NCI-H345 (cell line): ENCODE data around the gene XRRA1.
A peak's percentile ranks its signal among the peaks of the same experiment; 100 is the strongest.

Source experiments
- DNase-seq: peaks from one replicate; lab custom pipeline; 2025; lab: John Stamatoyannopoulos, UW

XRRA1 gene

GRCh38 chr11:74951226-74951625 is 2.3 kb upstream of the XRRA1 start:
- DNase-seq, result no peak

GRCh38 chr11:74950374-74950969 is 1.6 kb upstream of the XRRA1 start:
- no peak for DNase-seq

- no peak for DNase-seq
Measured at GRCh38 chr11:74949753-74950137, 854 bp upstream of the XRRA1 start.

GRCh38 chr11:74948546-74948897 is 369 bp downstream of the XRRA1 start:
- DNase-seq, result peak; percentile 52

GRCh38 chr11:74942073-74942759 is 6.7 kb downstream of the XRRA1 start:
- DNase-seq, result no peak

- DNase-seq, result no peak
Measured at GRCh38 chr11:74941492-74941891, 7.4 kb downstream of the XRRA1 start.

- DNase-seq, result no peak
Measured at GRCh38 chr11:74937696-74938475, 11.0 kb downstream of the XRRA1 start.

GRCh38 chr11:74936976-74937375 is 11.9 kb downstream of the XRRA1 start:
- DNase-seq, result no peak

- no peak for DNase-seq
Measured at GRCh38 chr11:74936087-74936486, 12.8 kb downstream of the XRRA1 start.

- DNase-seq, result no peak
Measured at GRCh38 chr11:74935285-74935684, 13.6 kb downstream of the XRRA1 start.

GRCh38 chr11:74933765-74934164 is 15.1 kb downstream of the XRRA1 start:
- DNase-seq, result no peak

- DNase-seq, result no peak
Measured at GRCh38 chr11:74932797-74933196, 16.1 kb downstream of the XRRA1 start.

- DNase-seq, result no peak
Measured at GRCh38 chr11:74932169-74932568, 16.7 kb downstream of the XRRA1 start.

- DNase-seq, result peak; percentile 76
Measured at GRCh38 chr11:74929431-74930363, 19.2 kb downstream of the XRRA1 start.

- DNase-seq, result no peak
Measured at GRCh38 chr11:74927496-74927895, 21.4 kb downstream of the XRRA1 start.

GRCh38 chr11:74926304-74927030 is 22.4 kb downstream of the XRRA1 start:
- DNase-seq, result no peak

GRCh38 chr11:74925281-74925680 is 23.6 kb downstream of the XRRA1 start:
- DNase-seq, result no peak

GRCh38 chr11:74923125-74923524 is 25.8 kb downstream of the XRRA1 start:
- DNase-seq, result no peak

GRCh38 chr11:74909812-74910211 is 39.1 kb downstream of the XRRA1 start:
- DNase-seq, result no peak

- DNase-seq, result no peak
Measured at GRCh38 chr11:74909385-74909784, 39.5 kb downstream of the XRRA1 start.

- DNase-seq, result no peak
Measured at GRCh38 chr11:74905326-74905725, 43.6 kb downstream of the XRRA1 start.

GRCh38 chr11:74902342-74902741 is 46.5 kb downstream of the XRRA1 start:
- no peak for DNase-seq
